HepG2 (cell line): ENCODE measurements around the gene COLEC12. TPM values are rescaled to one million over a fixed set of nuclear protein-coding genes. Genes with fewer than 3 reads are reported as not detected.
A peak's percentile ranks its signal among the peaks of the same experiment; 100 is the strongest.

Source experiments
- ATAC-seq: fragments of 200-7000 bp; cut with Tn5 transposase; 3 replicates; pipeline ENCODE4 v1.9.1; 2020; ENCODE audit warnings: mild to moderate bottlenecking, moderate library complexity
- BruUV-seq: library from RNA; stranded (reverse); fragments of 400-500 nt; replicated peaks from 2 replicates; lab custom pipeline; 2021; lab: Mats Ljungman, UMichigan
- CTCF ChIA-PET: fragments of 300-600 bp; formaldehyde crosslinking; extraction: SDS; loops from one replicate; lab custom pipeline; 2021; ENCODE audit warnings: low total read pairs, inconsistent platforms, low intra/inter-chr PET ratio; lab: Yijun Ruan, JAX
- POLR2A ChIA-PET: fragments of 350-600 bp; sonication (Branson Sonifier 250); formaldehyde crosslinking; loops from one replicate; lab custom pipeline; 2020; ENCODE audit warnings: antibody characterized with exemption, inconsistent platforms; lab: Yijun Ruan, JAX
- DNase-seq: peaks from one replicate; pipeline ENCODE4 v3.0.0-alpha.2; 2015; ENCODE audit warnings: low spot score
- FAIRE-seq: peaks from 3 replicates; lab custom pipeline; 2011; peaks lifted over from hg19 to GRCh38; lab: Jason Lieb, UNC
- H2AFZ ChIP-seq: one replicate; pipeline ENCODE4 v1.6.1; 2011; ENCODE audit warnings: low read length, inconsistent platforms
- H3K27ac ChIP-seq: fragments of 300-600 bp; 3 replicates; pipeline ENCODE4 v1.8.0; 2011; ENCODE audit warnings: mixed run types, mild to moderate bottlenecking, mixed read lengths, low read length, inconsistent platforms; ENCODE audit not compliant: insufficient read depth; ENCODE audit errors: extremely low read length
- H3K27me3 ChIP-seq, 2 experiments: fragments of 200-600 bp in 1 of 2; 2 replicates in 1 of 2; 3 replicates in 1 of 2; pipeline versions ENCODE4 v1.6.0 to v1.8.0; 2011; ENCODE audit warnings: low read length in 2 of 2, mild to moderate bottlenecking in 2 of 2, moderate library complexity in 2 of 2, inconsistent platforms in 1 of 2; ENCODE audit not compliant: insufficient read depth in 2 of 2, control insufficient read depth in 1 of 2
- H3K36me3 ChIP-seq, 2 experiments: fragments of 200-600 bp in 1 of 2; replicated peaks in 1 of 2; 2 replicates in 1 of 2; 3 replicates in 1 of 2; pipeline versions ENCODE4 v1.5.1 to v1.8.0; 2011; ENCODE audit warnings: low read length in 2 of 2, inconsistent platforms in 1 of 2; ENCODE audit not compliant: insufficient read depth in 2 of 2, control insufficient read depth in 1 of 2
- H3K4me1 ChIP-seq: 2 replicates; pipeline ENCODE4 v1.5.1; 2012; ENCODE audit warnings: low read length, inconsistent platforms; ENCODE audit not compliant: insufficient read depth
- H3K4me2 ChIP-seq: 2 replicates; pipeline ENCODE4 v1.6.0; 2011; ENCODE audit warnings: low read depth, low read length, inconsistent platforms
- H3K4me3 ChIP-seq, 3 experiments: fragments of 200-600 bp in 1 of 3; sonication (generic), shearing (Covaris generic) in 1 of 3; replicated peaks in 1 of 3; 2 replicates each; pipeline ENCODE4 v1.5.1; 2011 to 2016; ENCODE audit warnings: low read length in 3 of 3, inconsistent platforms in 2 of 3, low read depth in 2 of 3, mild to moderate bottlenecking in 2 of 3, control low read depth in 1 of 3, mixed read lengths in 1 of 3; ENCODE audit not compliant: insufficient read depth in 1 of 3
- H3K79me2 ChIP-seq: one replicate; pipeline ENCODE4 v1.6.1; 2011; ENCODE audit warnings: low read length, inconsistent platforms; ENCODE audit not compliant: insufficient read depth
- H3K9ac ChIP-seq: 2 replicates; pipeline ENCODE4 v1.6.0; 2011; ENCODE audit warnings: mild to moderate bottlenecking, low read depth, low read length, inconsistent platforms; ENCODE audit not compliant: insufficient read depth
- H3K9me3 ChIP-seq: 2 replicates; pipeline ENCODE4 v1.5.1; 2012; ENCODE audit warnings: mild to moderate bottlenecking, low read length
- H4K20me1 ChIP-seq: 2 replicates; pipeline ENCODE4 v1.6.0; 2011; ENCODE audit warnings: inconsistent platforms, mild to moderate bottlenecking, low read length, moderate library complexity; ENCODE audit not compliant: insufficient read depth
- ATF4 ChIP-seq, 2 experiments: fragments of 450-650 bp in 1 of 2; sonication (generic) in 1 of 2; formaldehyde crosslinking; IDR thresholded peaks; 2 replicates each; pipeline versions ENCODE4 v1.5.0 to v1.8.0; 2020 to 2022; ENCODE audit warnings: mild to moderate bottlenecking in 1 of 2, missing genetic modification reagents in 1 of 2
- HNRNPK ChIP-seq: fragments of 200-400 bp; formaldehyde crosslinking; IDR thresholded peaks from 2 replicates; pipeline ENCODE4 v1.6.1; 2018; ENCODE audit warnings: low read length, low read depth, moderate library complexity, mild to moderate bottlenecking; ENCODE audit not compliant: poor library complexity, severe bottlenecking
- KLF16 ChIP-seq, 2 experiments: sonication (generic) in 1 of 2; formaldehyde crosslinking in 1 of 2; IDR thresholded peaks; 2 replicates each; pipeline versions ENCODE4 v1.6.1 to v1.8.0; 2016 to 2023; ENCODE audit warnings: missing genetic modification reagents in 2 of 2, missing compliant biosample characterization in 1 of 2
- WGBS: methylation state at CpG from one replicate; pipeline ENCODE4 v1.1.6; 2017; ENCODE audit warnings: low lambda C conversion rate; 5-methylcytosine and 5-hydroxymethylcytosine counted together
- in situ Hi-C: cut with HindIII; loops from 2 replicates; pipeline ENCODE4 v1.10.0; 2017; ENCODE audit warnings: low pct_unique_long_range_greater_than_20kb; ENCODE audit not compliant: extremely low pct_ligation_motif_present
- intact Hi-C: fragments of 100-400 bp; cut with micrococcal nuclease; formaldehyde crosslinking; loops from one replicate; pipeline ENCODE4 v1.10.0; 2022; ENCODE audit not compliant: unreplicated experiment
- polyA plus RNA-seq, 8 experiments: library from polyadenylated mRNA; depleted of rRNA in 3 of 8; stranded (reverse) in 7 of 8; unstranded in 1 of 8; fragments of >200 nt; fragmentation: Illumina TruSeq in 4 of 8; extraction: Trizol in 4 of 8; gene quantifications; 2 replicates each; pipeline versions ENCODE4 v1.2.1 to v1.2.3, GENCODE V29; 2011 to 2016; ENCODE audit warnings: low read depth in 4 of 8, missing spikeins in 1 of 8, mixed read lengths in 1 of 8; ENCODE audit not compliant: insufficient read depth in 1 of 8
- total RNA-seq, 5 experiments: library from RNA; depleted of rRNA; stranded (reverse); fragments of >200 nt; fragmentation: Illumina TruSeq; extraction: Trizol; gene quantifications; 2 replicates each; pipeline ENCODE4 v1.2.3, GENCODE V29; 2016; ENCODE audit warnings: low read depth in 1 of 5
- TF ChIP-seq, protein P1 (sequence below): sonication (generic); formaldehyde crosslinking; IDR thresholded peaks from 2 replicates; pipeline ENCODE4 v1.4.0; 2020; ENCODE audit warnings: missing genetic modification reagents

COLEC12 gene
- total and polyA plus RNA-seq, 2 of the 13 experiments (the other 11 are each of a cell fraction or from before 2014, with no cell fraction given) = 0.02 to 0.11 TPM

DNA sequence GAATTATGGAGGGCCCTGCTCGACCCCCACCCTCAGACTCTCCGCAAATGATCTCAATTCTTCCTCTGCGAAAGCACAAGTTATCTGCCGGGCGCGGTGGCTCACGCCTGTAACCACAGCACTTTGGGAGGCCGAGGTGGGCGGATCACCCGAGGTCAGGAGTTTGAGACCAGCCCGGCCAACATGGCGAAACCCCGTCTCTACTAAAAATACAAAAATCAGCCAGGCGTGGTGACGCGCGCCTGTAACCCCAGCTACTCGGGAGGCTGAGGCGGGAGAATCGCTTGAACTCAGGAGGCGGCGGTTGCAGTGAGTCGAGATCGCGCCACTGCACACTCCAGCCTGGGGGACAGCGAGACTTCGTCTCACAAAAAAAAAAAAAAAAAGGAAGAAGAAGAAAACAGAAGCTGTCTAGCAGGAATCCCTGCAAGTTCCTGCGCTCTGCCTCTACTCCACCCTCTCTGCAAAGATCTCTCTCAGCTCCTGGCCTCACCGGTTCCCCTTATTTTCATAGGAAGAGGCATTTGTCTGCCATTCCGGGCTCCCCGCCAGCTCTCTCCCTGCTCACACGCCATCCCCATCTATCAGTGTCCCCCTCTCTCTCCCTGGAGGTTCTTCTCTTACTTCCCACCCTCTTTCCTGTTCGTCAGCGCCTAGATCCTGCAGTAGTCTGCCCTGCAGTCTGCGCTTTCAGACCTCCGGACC, 13.5 kb upstream of the COLEC12 start (continued):
- TF ChIP-seq ATF4 (CRISPR knock-in tag; IDR thresholded peaks at IDR 0.05) = no peak

DNA sequence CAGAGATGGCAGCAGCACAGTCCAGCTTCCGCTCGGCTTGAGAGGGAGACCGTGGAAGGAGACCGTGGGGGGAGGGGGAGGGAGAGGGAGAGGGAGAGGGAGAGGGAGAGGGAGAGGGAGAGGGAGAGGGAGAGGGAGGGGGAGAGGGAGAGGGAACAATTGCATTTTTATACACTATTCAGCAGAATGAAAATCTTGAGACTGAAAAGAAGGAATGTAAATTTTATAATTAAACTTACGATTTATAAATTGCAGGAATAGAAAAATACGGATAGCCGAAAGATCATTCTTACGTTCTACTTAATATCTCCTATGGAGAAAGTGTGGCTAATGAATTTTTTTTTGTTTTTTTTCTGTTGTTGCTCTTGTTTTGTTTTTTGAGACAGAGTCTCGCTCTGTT, 12.5 kb upstream of the COLEC12 start:
- FAIRE-seq = no peak
- CTCF ChIA-PET = no interaction called here
- WGBS = 87% methylated on average over 9 of the region's 9 CpGs

DNA sequence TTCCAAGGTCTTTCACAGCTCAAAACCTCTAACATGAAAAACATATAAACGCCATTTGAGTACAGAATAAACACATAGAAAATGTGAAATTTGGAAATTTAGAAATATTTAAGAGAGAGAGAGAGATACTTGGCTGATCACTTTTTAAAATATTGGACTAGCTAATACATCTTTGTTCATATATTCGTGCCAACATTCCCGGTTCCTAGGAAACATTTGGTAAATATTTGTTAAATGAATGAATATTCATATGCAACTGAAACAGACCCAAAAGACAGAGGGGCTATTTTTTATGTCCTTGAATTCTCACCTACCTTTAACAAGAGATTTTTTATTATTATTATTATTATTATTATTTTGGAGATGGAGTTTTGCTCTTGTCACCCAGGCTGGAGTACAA, 8.3 kb upstream of the COLEC12 start:
- Histone ChIP-seq H4K20me1 (no peaks in the 10 kb centered on the region), H3K9ac (no peak overlapping the region), H3K4me1 (0 out of 2 replicates have a peak, but pooled peaks cover 7% of the 10 kb centered on the region), H3K4me2 (no peak overlapping the region), H3K4me3 (no peak overlapping the region), H3K79me2 (no peaks in the 10 kb centered on the region), H3K36me3 (no peaks in the 10 kb centered on the region), H2AFZ (no peak overlapping the region), H3K9me3 (no peaks in the 10 kb centered on the region), H3K27ac (no peak overlapping the region), H3K27me3 (no peaks in the 10 kb centered on the region)
- ChIA-PET POLR2A (no interaction called here), CTCF (no interaction called here)
- WGBS = 3% methylated on average over 3 of the region's 3 CpGs
- DNase-seq (no peak), FAIRE-seq (no peak), ATAC-seq (no peak)
- intact Hi-C loops (no loop called here), in situ Hi-C loops (no loop called here)
- TF ChIP-seq, protein P1, sequence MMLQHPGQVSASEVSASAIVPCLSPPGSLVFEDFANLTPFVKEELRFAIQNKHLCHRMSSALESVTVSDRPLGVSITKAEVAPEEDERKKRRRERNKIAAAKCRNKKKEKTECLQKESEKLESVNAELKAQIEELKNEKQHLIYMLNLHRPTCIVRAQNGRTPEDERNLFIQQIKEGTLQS (CRISPR knock-in tag) = no peak
- BruUV-seq = no TSS peak

More for the DNA sequence above, 12.5 kb upstream of the COLEC12 start:
- no peak for DNase-seq
- no peak for ATAC-seq
- no peak overlapping the region for H3K9ac ChIP-seq
- in situ Hi-C loops (no loop called here), intact Hi-C loops (no loop called here)
- no peaks in the 10 kb centered on the region for H3K4me1 ChIP-seq
- BruUV-seq = no TSS peak
- H3K36me3 ChIP-seq = no peaks in the 10 kb centered on the region
- POLR2A ChIA-PET = no interaction called here
- no peak for TF ChIP-seq KLF16 (CRISPR knock-in tag; IDR thresholded peaks at IDR 0.05)
- TF ChIP-seq HNRNPK = peak; percentile 84
- H4K20me1 ChIP-seq = no peaks in the 10 kb centered on the region
- no peak overlapping the region for H3K27ac ChIP-seq
- H3K27me3 ChIP-seq = no peaks in the 10 kb centered on the region
- no peaks in the 10 kb centered on the region for H3K9me3 ChIP-seq
- H2AFZ ChIP-seq = no peak overlapping the region
- no peak overlapping the region for H3K4me2 ChIP-seq
- H3K79me2 ChIP-seq = no peaks in the 10 kb centered on the region
- no peak overlapping the region for H3K4me3 ChIP-seq
